H1 (cell line): ENCODE measurements around the gene TMBIM1. TPM values are rescaled to one million over a fixed set of nuclear protein-coding genes. Genes with fewer than 3 reads are reported as not detected.

Experiments
- CTCF ChIA-PET: fragments of 300-600 bp; sonication (Branson Sonifier 250); formaldehyde crosslinking; loops from one replicate; lab custom pipeline; 2021; ENCODE audit not compliant: partially characterized antibody; lab: Charles Lee
- POLR2A ChIA-PET: fragments of 300-600 bp; sonication (Branson Sonifier 250); formaldehyde crosslinking; loops from one replicate; lab custom pipeline; 2021; ENCODE audit warnings: inconsistent platforms; ENCODE audit not compliant: partially characterized antibody; lab: Charles Lee
- DNase-seq, 2 experiments: peaks; one replicate each; pipeline versions ENCODE4 v3.0.0 to v3.0.0-alpha.2; 2010 to 2022; ENCODE audit warnings: low spot score in 2 of 2, low read depth in 1 of 2, mixed read lengths in 1 of 2
- FAIRE-seq: peaks from 2 replicates; lab custom pipeline; 2011; peaks lifted over from hg19 to GRCh38; lab: Jason Lieb, UNC
- H2AFZ ChIP-seq: 2 replicates; pipeline ENCODE4 v1.8.1; 2012; ENCODE audit warnings: low read length, inconsistent platforms
- H2AK5ac ChIP-seq: 2 replicates; pipeline ENCODE4 v1.6.1; 2013; ENCODE audit warnings: low read depth, low read length
- H2BK120ac ChIP-seq: replicated peaks from 2 replicates; pipeline ENCODE3; 2013; ENCODE audit warnings: low read depth, low read length, inconsistent platforms
- H2BK12ac ChIP-seq: 2 replicates; pipeline ENCODE4 v1.6.1; 2013; ENCODE audit warnings: low read depth, low read length
- H2BK15ac ChIP-seq: 2 replicates; pipeline ENCODE4 v1.6.1; 2013; ENCODE audit warnings: low read length
- H2BK20ac ChIP-seq: 2 replicates; pipeline ENCODE4 v1.6.1; 2013; ENCODE audit warnings: low read length
- H2BK5ac ChIP-seq: 2 replicates; pipeline ENCODE4 v1.6.1; 2013; ENCODE audit warnings: low read depth, low read length
- H3K14ac ChIP-seq: 2 replicates; pipeline ENCODE4 v1.6.1; 2013; ENCODE audit warnings: inconsistent platforms; ENCODE audit not compliant: insufficient read length
- H3K18ac ChIP-seq: 2 replicates; pipeline ENCODE4 v1.6.1; 2013; ENCODE audit warnings: low read length; ENCODE audit errors: extremely low read depth
- H3K23ac ChIP-seq: 2 replicates; pipeline ENCODE4 v1.6.1; 2013; ENCODE audit warnings: inconsistent platforms; ENCODE audit not compliant: insufficient read length
- H3K23me2 ChIP-seq: 2 replicates; pipeline ENCODE4 v1.6.1; 2013; ENCODE audit warnings: low read depth, low read length
- H3K27ac ChIP-seq: 2 replicates; pipeline ENCODE4 v1.6.1; 2011; ENCODE audit warnings: low read depth, low read length, inconsistent platforms
- H3K27me3 ChIP-seq, 4 experiments: replicated peaks in 1 of 4; 1 replicate in 1 of 4; 2 replicates in 3 of 4; pipeline versions ENCODE4 v1.6.1 to v1.8.1; 2011 to 2013; ENCODE audit warnings: low read length in 3 of 4, mild to moderate bottlenecking in 3 of 4, inconsistent platforms in 2 of 4, mixed read lengths in 2 of 4, moderate library complexity in 1 of 4; ENCODE audit not compliant: control insufficient read depth in 3 of 4, insufficient read depth in 3 of 4; ENCODE audit errors: extremely low read depth in 1 of 4
- H3K36me3 ChIP-seq, 4 experiments: 2 replicates each; pipeline versions ENCODE4 v1.6.1 to v1.8.1; 2011 to 2013; ENCODE audit warnings: mild to moderate bottlenecking in 4 of 4, low read length in 3 of 4, moderate library complexity in 2 of 4, control low read depth in 1 of 4, inconsistent platforms in 1 of 4; ENCODE audit not compliant: insufficient read depth in 4 of 4, control insufficient read depth in 2 of 4
- H3K4ac ChIP-seq: replicated peaks from 2 replicates; pipeline ENCODE3; 2013; ENCODE audit warnings: low read length, low read depth, mixed read lengths, inconsistent platforms; ENCODE audit not compliant: insufficient read length
- H3K4me1 ChIP-seq, 4 experiments: replicated peaks in 1 of 4; 1 replicate in 1 of 4; 2 replicates in 3 of 4; pipeline versions ENCODE4 v1.6.1 to v1.8.1; 2011 to 2013; ENCODE audit warnings: low read length in 3 of 4, inconsistent platforms in 2 of 4, mixed read lengths in 1 of 4; ENCODE audit not compliant: insufficient read depth in 4 of 4, control insufficient read depth in 3 of 4
- H3K4me2 ChIP-seq, 2 experiments: 2 replicates each; pipeline versions ENCODE4 v1.6.1 to v1.8.1; 2011 to 2013; ENCODE audit warnings: low read depth in 2 of 2, low read length in 2 of 2, control low read depth in 1 of 2, inconsistent platforms in 1 of 2, mild to moderate bottlenecking in 1 of 2; ENCODE audit not compliant: insufficient read depth in 1 of 2
- H3K4me3 ChIP-seq, 4 experiments: fragments of 200-600, 300-600 bp in 1 of 4; sonication (generic), shearing (Covaris generic), sonication (Bioruptor Twin) in 1 of 4; 2 replicates each; pipeline versions ENCODE4 v1.5.1 to v1.8.1; 2011 to 2016; ENCODE audit warnings: low read length in 4 of 4, low read depth in 3 of 4, control low read depth in 2 of 4, inconsistent platforms in 2 of 4, mild to moderate bottlenecking in 2 of 4, mixed read lengths in 1 of 4, moderate library complexity in 1 of 4; ENCODE audit not compliant: insufficient read depth in 2 of 4; ENCODE audit errors: extremely low read depth in 1 of 4
- H3K56ac ChIP-seq: replicated peaks from 2 replicates; pipeline ENCODE3; 2013; ENCODE audit warnings: low read depth, mild to moderate bottlenecking, mixed read lengths, low read length, inconsistent platforms; ENCODE audit not compliant: insufficient read length
- H3K79me1 ChIP-seq: 2 replicates; pipeline ENCODE4 v1.6.1; 2013; ENCODE audit warnings: low read depth, low read length, control low read depth
- H3K79me2 ChIP-seq, 2 experiments: 2 replicates each; pipeline versions ENCODE4 v1.6.1 to v1.8.1; 2012 to 2013; ENCODE audit warnings: low read length in 2 of 2, mild to moderate bottlenecking in 2 of 2, inconsistent platforms in 1 of 2; ENCODE audit not compliant: insufficient read depth in 2 of 2, control insufficient read depth in 1 of 2
- H3K9ac ChIP-seq, 4 experiments: replicated peaks in 1 of 4; 1 replicate in 1 of 4; 2 replicates in 3 of 4; pipeline versions ENCODE4 v1.6.1 to v1.8.1; 2011 to 2013; ENCODE audit warnings: low read depth in 3 of 4, low read length in 3 of 4, control low read depth in 2 of 4, mild to moderate bottlenecking in 2 of 4, moderate library complexity in 2 of 4, inconsistent platforms in 1 of 4; ENCODE audit errors: extremely low read depth in 1 of 4
- H3K9me3 ChIP-seq, 2 experiments: 2 replicates each; pipeline versions ENCODE4 v1.6.1 to v1.8.1; 2012 to 2013; ENCODE audit warnings: mild to moderate bottlenecking in 2 of 2, moderate library complexity in 2 of 2, control low read depth in 1 of 2, inconsistent platforms in 1 of 2, low read depth in 1 of 2, low read length in 1 of 2, mixed read lengths in 1 of 2; ENCODE audit not compliant: insufficient read depth in 2 of 2
- H4K20me1 ChIP-seq, 2 experiments: replicated peaks in 1 of 2; 2 replicates each; pipeline versions ENCODE3 to v1.8.1; 2011 to 2013; ENCODE audit warnings: inconsistent platforms in 2 of 2, low read length in 2 of 2, mild to moderate bottlenecking in 1 of 2; ENCODE audit not compliant: insufficient read depth in 2 of 2, control insufficient read depth in 1 of 2
- H4K5ac ChIP-seq: 2 replicates; pipeline ENCODE4 v1.6.1; 2013; ENCODE audit warnings: low read length, low read depth, mixed read lengths, inconsistent platforms; ENCODE audit not compliant: insufficient read length
- H4K8ac ChIP-seq: 2 replicates; pipeline ENCODE4 v1.8.0; 2013; ENCODE audit warnings: mild to moderate bottlenecking, moderate library complexity, low read length, inconsistent platforms; ENCODE audit not compliant: insufficient read depth; ENCODE audit errors: extremely low read depth
- H4K91ac ChIP-seq: replicated peaks from 2 replicates; pipeline ENCODE3; 2013; ENCODE audit warnings: low read length, mixed read lengths, inconsistent platforms; ENCODE audit not compliant: insufficient read length
- ASH2L ChIP-seq: fragments of 200-600, 300-600 bp; sonication (generic); IDR thresholded peaks from one replicate; pipeline ENCODE4 v1.7.1; 2017; ENCODE audit warnings: low read length
- CEBPB ChIP-seq: IDR thresholded peaks from 2 replicates; pipeline ENCODE4 v1.6.1; 2012; ENCODE audit warnings: low read depth, low read length
- CREB1 ChIP-seq: IDR thresholded peaks from 2 replicates; pipeline ENCODE4 v1.6.1; 2012; ENCODE audit warnings: inconsistent platforms
- FOSL1 ChIP-seq: IDR thresholded peaks from 2 replicates; pipeline ENCODE4 v1.6.1; 2011; ENCODE audit warnings: mild to moderate bottlenecking, low read depth, low read length, moderate library complexity; ENCODE audit not compliant: insufficient read depth
- HDAC6 ChIP-seq: IDR thresholded peaks from one replicate; pipeline ENCODE4 v1.7.1; 2012; ENCODE audit warnings: low read depth, mild to moderate bottlenecking, inconsistent platforms, low read length, moderate library complexity
- MAFK ChIP-seq: IDR thresholded peaks from 2 replicates; pipeline ENCODE4 v1.6.1; 2012; ENCODE audit warnings: low read depth, mild to moderate bottlenecking, improper control_type of control experiment, low read length
- POU5F1 ChIP-seq: IDR thresholded peaks from 2 replicates; pipeline ENCODE4 v1.6.1; 2011; ENCODE audit warnings: low read depth, mild to moderate bottlenecking, low read length, moderate library complexity
- RAD21 ChIP-seq, 2 experiments: IDR thresholded peaks in 1 of 2; conservative IDR thresholded peaks in 1 of 2; 2 replicates each; pipeline ENCODE4 v1.6.1; 2011; ENCODE audit warnings: low read depth in 2 of 2, low read length in 2 of 2, improper control_type of control experiment in 1 of 2, inconsistent platforms in 1 of 2, mild to moderate bottlenecking in 1 of 2, moderate library complexity in 1 of 2
- RBBP5 ChIP-seq: IDR thresholded peaks from 2 replicates; pipeline ENCODE4 v1.7.1; 2012; ENCODE audit warnings: low read depth, mild to moderate bottlenecking, inconsistent platforms, low read length, moderate library complexity, borderline replicate concordance
- SIRT6 ChIP-seq: IDR thresholded peaks from one replicate; pipeline ENCODE4 v1.7.1; 2012; ENCODE audit warnings: low read length, inconsistent platforms
- SP1 ChIP-seq: IDR thresholded peaks from 2 replicates; pipeline ENCODE4 v1.6.1; 2011; ENCODE audit warnings: low read depth, low read length
- SP4 ChIP-seq: IDR thresholded peaks from 2 replicates; pipeline ENCODE4 v1.6.1; 2012; ENCODE audit warnings: low read length, inconsistent platforms
- SRF ChIP-seq: IDR thresholded peaks from 2 replicates; pipeline ENCODE4 v1.6.1; 2011; ENCODE audit warnings: mild to moderate bottlenecking, low read depth, low read length, moderate library complexity
- WGBS, 2 experiments: shearing (Covaris generic) in 1 of 2; methylation state at CpG; one replicate each; pipeline versions ENCODE4 v1.1.6 to v1.1.7; 2013 to 2015; ENCODE audit warnings: low lambda C conversion rate in 2 of 2, mixed read lengths in 2 of 2, inconsistent platforms in 1 of 2, low coverage in 1 of 2, missing lambda C conversion rate in 1 of 2; ENCODE audit not compliant: insufficient replicate concordance in 2 of 2, insufficient coverage in 1 of 2, insufficient read length in 1 of 2; ENCODE audit errors: extremely low coverage in 1 of 2, missing lambda C conversion rate in 1 of 2; 5-methylcytosine and 5-hydroxymethylcytosine counted together
- polyA plus RNA-seq, 7 experiments: library from polyadenylated mRNA; depleted of rRNA in 3 of 7; stranded (reverse) in 5 of 7; unstranded in 2 of 7; fragments of >200 nt in 5 of 7; fragments of 200-250 nt in 2 of 7; gene quantifications; 1 replicate in 5 of 7; 2 replicates in 1 of 7; 4 replicates in 1 of 7; pipeline versions ENCODE4 v1.2.1 to v1.2.3, GENCODE V29; 2011 to 2013; ENCODE audit warnings: missing spikeins in 2 of 7, mixed read lengths in 2 of 7
- total RNA-seq: library from RNA; stranded (reverse); fragmentation: NEBNext Ultra II Directional; extraction: Animal tissue kit (Norgen Biotek cat#: 25700); gene quantifications from 2 replicates; pipeline ENCODE4 v1.2.1, GENCODE V29; 2021
- TF ChIP-seq, protein P1 (sequence below): IDR thresholded peaks from 2 replicates; pipeline ENCODE4 v1.6.1; 2011; ENCODE audit warnings: low read length, improper control_type of control experiment

TMBIM1 gene
- total and polyA plus RNA-seq, 2 of the 8 experiments (the other 6 are each of a cell fraction or from before 2014, with no cell fraction given) = 22.1 to 36.8 TPM

DNA sequence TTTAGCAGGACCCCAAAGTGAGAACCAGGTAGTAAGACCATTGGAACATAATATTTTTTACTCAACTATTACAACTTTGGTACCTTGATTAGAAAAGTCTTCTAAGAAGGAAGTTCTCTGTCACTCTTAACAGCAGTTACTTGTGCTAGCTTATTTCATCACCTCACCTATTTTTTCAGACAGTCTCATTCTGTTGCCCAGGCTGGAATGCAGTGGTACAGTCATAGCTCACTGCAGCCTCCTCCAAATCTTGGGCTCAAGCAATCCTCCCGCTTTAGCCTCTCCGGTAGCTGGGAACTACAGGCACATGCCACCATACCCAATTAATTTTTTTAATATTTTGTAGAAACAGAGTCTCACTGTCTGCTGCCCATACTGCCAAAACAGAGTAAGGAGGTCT lies 57.3 kb downstream of the TMBIM1 start:
- Histone ChIP-seq H3K36me3 (peaks cover 23 to 82% (median 60%) of the 10 kb centered on the region in 4 experiments), H4K20me1 (peaks cover 0 to 1% of the 10 kb centered on the region in 2 experiments)
- CTCF ChIA-PET = interaction anchor here (0.8 kb wide), 1 partner anchor 22 kb away, joined by 3 read pairs; no protein-coding TSS in a partner anchor
- TF ChIP-seq RBBP5 (no peak), ASH2L (no peak), FOSL1 (no peak), HDAC6 (no peak), SP4 (no peak), SP1 (no peak), MAFK (no peak), CREB1 (no peak), CEBPB (no peak), POU5F1 (no peak), SIRT6 (no peak), RAD21 (IDR thresholded peaks at IDR 0.05 in 1 of 2, conservative IDR thresholded peaks at IDR 0.05 in 1 of 2; ENCODE audit: low read depth in 2 of 2, low read length in 2 of 2) (no peak), SRF (no peak)
- TF ChIP-seq, protein P1, sequence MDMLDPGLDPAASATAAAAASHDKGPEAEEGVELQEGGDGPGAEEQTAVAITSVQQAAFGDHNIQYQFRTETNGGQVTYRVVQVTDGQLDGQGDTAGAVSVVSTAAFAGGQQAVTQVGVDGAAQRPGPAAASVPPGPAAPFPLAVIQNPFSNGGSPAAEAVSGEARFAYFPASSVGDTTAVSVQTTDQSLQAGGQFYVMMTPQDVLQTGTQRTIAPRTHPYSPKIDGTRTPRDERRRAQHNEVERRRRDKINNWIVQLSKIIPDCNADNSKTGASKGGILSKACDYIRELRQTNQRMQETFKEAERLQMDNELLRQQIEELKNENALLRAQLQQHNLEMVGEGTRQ = no peak

More for the DNA sequence above, 57.3 kb downstream of the TMBIM1 start:
- no peak for DNase-seq
- POLR2A ChIA-PET = interaction anchor here (1.0 to 1.1 kb wide), 2 partner anchors 11 to 13 kb away, joined by 3 to 4 read pairs; no protein-coding TSS in a partner anchor
- Histone ChIP-seq H3K23ac (no peak overlapping the region), H3K79me2 (no peaks in the 10 kb centered on the region), H4K91ac (no peak overlapping the region), H2BK12ac (no peak overlapping the region), H3K4me3 (no peak overlapping the region), H2BK15ac (no peak overlapping the region), H3K56ac (no peak overlapping the region), H3K23me2 (no peaks in the 10 kb centered on the region), H3K9me3 (no peaks in the 10 kb centered on the region), H2AK5ac (no peak overlapping the region), H3K4me2 (no peak overlapping the region), H3K14ac (no peak overlapping the region), H3K4ac (no peak overlapping the region), H2BK5ac (no peak overlapping the region), H3K27me3 (no peaks in the 10 kb centered on the region), H3K9ac (no peak overlapping the region), H2BK120ac (no peak overlapping the region), H3K79me1 (no peaks in the 10 kb centered on the region), H2AFZ (no peak overlapping the region), H3K18ac (no peak overlapping the region), H4K8ac (no peak overlapping the region), H3K4me1 (no peaks in the 10 kb centered on the region), H2BK20ac (no peak overlapping the region), H3K27ac (no peak overlapping the region), H4K5ac (no peak overlapping the region)
- WGBS, 2 experiments = 91% methylated on average over 2 of the region's 2 CpGs; no CpG with 5 or more reads in 1 of the 2 experiments
- FAIRE-seq = no peak
